ENCODE results near the gene PTPRN2. TPM values are rescaled to one million over a fixed set of nuclear protein-coding genes. Genes with fewer than 3 reads are reported as not detected.

Gene PTPRN2
- total RNA-seq, 2 donors from 2014 or later: 0.72 to 0.79 TPM

DNA sequence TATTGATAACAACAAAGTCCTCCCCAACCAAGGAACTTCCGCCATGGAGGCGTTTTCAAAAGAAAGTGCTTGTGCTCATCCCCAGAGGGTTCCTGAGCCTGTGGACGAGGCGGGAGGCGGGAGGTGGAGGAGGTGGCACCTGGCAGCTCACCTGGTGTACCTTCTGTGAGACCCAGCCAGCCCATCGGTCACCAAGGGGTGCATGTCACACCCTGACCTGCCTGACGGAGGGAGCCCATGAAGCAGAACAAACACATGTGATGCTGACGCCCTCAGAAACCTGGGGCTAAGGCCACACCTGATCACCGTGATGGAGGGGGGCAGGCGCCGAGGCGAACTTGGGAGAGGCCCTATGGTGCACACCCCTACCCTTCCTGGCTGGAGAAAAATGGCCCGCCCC, 792.0 kb downstream of the PTPRN2 start:
- Mint-ChIP-seq H3K4me1 (ENCODE audit: low read depth) (no peaks in the 10 kb centered on the region), H3K9me3 (no peaks in the 10 kb centered on the region), H3K4me3 (no peak overlapping the region), H3K27me3 (ENCODE audit: low read depth) (no peaks in the 10 kb centered on the region), H3K36me3 (ENCODE audit: insufficient read depth in 2 of 2) (no peaks in the 10 kb centered on the region), H3K27ac (no peak overlapping the region)
- DNase-seq (no peak), ATAC-seq (replicated peaks in 1 of 2) (no peak)

DNA sequence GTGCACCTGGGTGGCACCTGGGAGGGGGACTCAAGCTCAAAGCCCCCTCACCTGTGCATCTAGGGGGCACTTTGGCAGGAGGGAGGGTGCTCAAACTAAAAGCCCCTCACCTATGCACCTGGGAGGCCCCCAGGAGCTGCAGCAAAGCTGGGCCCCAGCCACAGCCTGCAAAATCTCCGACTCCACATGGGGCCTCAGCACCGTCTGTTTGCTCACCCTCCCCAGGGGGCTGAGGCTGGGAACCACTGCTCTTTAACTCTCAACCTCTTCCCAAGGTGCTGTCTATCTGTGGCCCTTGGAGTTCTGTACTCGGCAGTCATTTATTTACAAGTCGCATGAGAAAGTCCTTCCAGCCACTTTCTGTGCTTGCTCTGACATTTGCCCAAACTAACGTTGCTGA, 792.4 kb downstream of the PTPRN2 start:
- no peaks in the 10 kb centered on the region for H3K9me3 Mint-ChIP-seq
- no peaks in the 10 kb centered on the region for H3K4me1 Mint-ChIP-seq (ENCODE audit: low read depth)
- H3K27me3 Mint-ChIP-seq (ENCODE audit: low read depth): no peaks in the 10 kb centered on the region
- H3K27ac Mint-ChIP-seq: no peak overlapping the region
- no peak for ATAC-seq (replicated peaks in 1 of 2)
- DNase-seq: no peak
- H3K4me3 Mint-ChIP-seq: no peak overlapping the region
- no peaks in the 10 kb centered on the region for H3K36me3 Mint-ChIP-seq (ENCODE audit: insufficient read depth in 2 of 2)

DNA sequence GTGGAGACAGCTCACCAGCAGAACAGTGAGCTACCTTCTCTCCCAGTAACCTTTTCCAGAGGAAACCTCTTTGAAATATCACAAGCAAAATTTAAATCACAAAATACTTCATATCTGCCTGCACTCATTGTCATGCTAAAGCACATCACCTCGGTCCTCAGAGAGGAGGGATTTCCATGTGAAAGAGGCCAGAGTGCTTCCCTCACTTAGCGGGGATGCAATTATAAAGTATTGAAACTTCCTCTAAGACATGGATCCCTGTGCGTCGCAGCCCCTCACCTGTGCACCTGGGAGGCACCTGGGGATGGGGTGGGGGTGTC, 792.9 kb downstream of the PTPRN2 start:
- no peaks in the 10 kb centered on the region for H3K4me1 Mint-ChIP-seq (ENCODE audit: low read depth)
- no peak overlapping the region for H3K27ac Mint-ChIP-seq
- no peak overlapping the region for H3K4me3 Mint-ChIP-seq
- ATAC-seq (replicated peaks in 1 of 2) (no peak), DNase-seq (no peak)
- H3K9me3 Mint-ChIP-seq: peaks cover 0 to under 1% of the 10 kb centered on the region in 2 donors
- no peaks in the 10 kb centered on the region for H3K27me3 Mint-ChIP-seq (ENCODE audit: low read depth)
- H3K36me3 Mint-ChIP-seq (ENCODE audit: insufficient read depth in 2 of 2): no peaks in the 10 kb centered on the region

- Mint-ChIP-seq H3K4me3 (no peak overlapping the region), H3K4me1 (ENCODE audit: low read depth) (no peaks in the 10 kb centered on the region), H3K27ac (no peak overlapping the region), H3K9me3 (peaks cover 0 to 3% of the 10 kb centered on the region in 2 donors), H3K27me3 (ENCODE audit: low read depth) (no peaks in the 10 kb centered on the region), H3K36me3 (ENCODE audit: insufficient read depth in 2 of 2) (no peaks in the 10 kb centered on the region)
- ATAC-seq (replicated peaks in 1 of 2) (no peak), DNase-seq (no peak)
These were observed 793.5 kb downstream of the PTPRN2 start for GRCh38 chr7:157793973-157794745.

- Mint-ChIP-seq H3K36me3 (ENCODE audit: insufficient read depth in 2 of 2) (no peaks in the 10 kb centered on the region), H3K4me1 (ENCODE audit: low read depth) (no peaks in the 10 kb centered on the region), H3K4me3 (no peak overlapping the region), H3K9me3 (peaks cover 0 to 3% of the 10 kb centered on the region in 2 donors), H3K27ac (no peak overlapping the region), H3K27me3 (ENCODE audit: low read depth) (no peaks in the 10 kb centered on the region)
- no peak for ATAC-seq (replicated peaks in 1 of 2)
- no peak for DNase-seq
These were observed 794.6 kb downstream of the PTPRN2 start for GRCh38 chr7:157793087-157793353.

DNA sequence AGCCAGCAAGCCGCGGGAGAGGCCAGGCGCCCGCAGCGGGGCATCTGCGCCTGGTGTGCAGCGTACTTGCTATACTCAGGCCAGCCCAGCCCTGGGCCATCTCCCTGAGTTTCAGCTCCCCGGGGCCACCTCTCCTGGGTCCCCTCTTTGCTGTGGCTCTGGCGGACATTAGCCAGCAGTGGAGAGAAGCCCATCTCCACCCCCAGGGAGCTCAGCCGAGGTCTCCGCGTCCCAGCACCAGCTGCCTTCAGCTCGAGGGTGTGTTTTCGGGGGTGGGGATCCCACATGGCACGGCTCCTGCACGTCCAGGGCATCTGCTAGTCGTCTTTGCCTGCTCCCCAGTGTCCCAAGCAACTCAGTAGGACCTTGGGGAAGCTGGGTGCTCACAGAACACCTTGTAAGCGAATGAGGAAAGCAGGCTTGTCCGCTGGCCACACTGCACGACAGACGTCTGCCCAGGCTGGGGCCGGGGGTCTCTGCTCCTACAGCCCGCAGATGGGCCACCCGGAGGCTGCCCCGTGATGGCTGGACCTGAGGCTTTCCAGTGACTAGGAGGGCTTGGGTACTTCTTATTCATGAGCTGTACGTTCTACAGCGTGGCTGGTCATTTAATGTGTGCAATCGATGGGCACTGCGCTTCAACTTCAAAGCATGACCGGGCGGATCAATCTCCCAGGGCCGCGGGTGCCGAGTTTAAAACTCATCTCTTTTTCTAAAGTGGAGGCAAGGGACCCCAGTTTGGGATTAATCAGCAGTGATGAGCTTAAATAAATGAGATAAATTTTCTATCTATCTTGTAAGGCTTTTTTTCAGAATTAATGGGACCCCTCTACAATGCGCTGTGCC, 795.2 kb downstream of the PTPRN2 start:
- Mint-ChIP-seq H3K27ac (no peak overlapping the region), H3K27me3 (ENCODE audit: low read depth) (no peaks in the 10 kb centered on the region), H3K4me3 (no peak overlapping the region), H3K4me1 (ENCODE audit: low read depth) (no peaks in the 10 kb centered on the region), H3K9me3 (peaks cover 0 to 3% of the 10 kb centered on the region in 2 donors), H3K36me3 (ENCODE audit: insufficient read depth in 2 of 2) (no peaks in the 10 kb centered on the region)
- DNase-seq (no peak), ATAC-seq (replicated peaks in 1 of 2) (no peak)

DNA sequence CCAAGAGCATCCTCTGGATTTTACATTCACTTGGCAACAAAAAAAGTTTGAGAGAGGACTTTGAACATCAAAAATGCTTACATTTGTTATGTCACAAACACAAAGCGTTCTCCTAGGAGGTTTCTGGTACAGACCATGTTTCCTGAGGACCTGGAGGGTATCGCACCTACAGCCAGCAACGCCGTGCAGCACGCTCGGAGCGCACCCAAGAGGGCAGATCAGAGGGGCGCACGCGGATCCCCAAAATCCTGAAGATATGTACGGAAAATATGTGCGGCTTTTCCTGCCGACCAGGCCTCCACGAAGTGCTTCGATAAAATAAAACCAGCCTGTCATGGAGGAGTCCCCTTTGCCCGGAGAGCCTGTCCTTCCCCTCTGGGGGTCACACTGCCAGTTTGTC, 796.0 kb downstream of the PTPRN2 start:
- H3K27me3 Mint-ChIP-seq (ENCODE audit: low read depth): no peaks in the 10 kb centered on the region
- peaks cover 0 to 3% of the 10 kb centered on the region in 2 donors for H3K9me3 Mint-ChIP-seq
- no peak overlapping the region for H3K4me3 Mint-ChIP-seq
- ATAC-seq (replicated peaks in 1 of 2) (no peak), DNase-seq (no peak)
- H3K27ac Mint-ChIP-seq: no peak overlapping the region
- H3K36me3 Mint-ChIP-seq (ENCODE audit: insufficient read depth in 2 of 2): no peaks in the 10 kb centered on the region
- no peaks in the 10 kb centered on the region for H3K4me1 Mint-ChIP-seq (ENCODE audit: low read depth)

- Mint-ChIP-seq H3K27me3 (ENCODE audit: low read depth) (no peaks in the 10 kb centered on the region), H3K4me1 (ENCODE audit: low read depth) (no peaks in the 10 kb centered on the region), H3K27ac (no peak overlapping the region), H3K9me3 (peaks cover 0 to 3% of the 10 kb centered on the region in 2 donors), H3K4me3 (no peak overlapping the region), H3K36me3 (ENCODE audit: insufficient read depth in 2 of 2) (no peaks in the 10 kb centered on the region)
- no peak for ATAC-seq (replicated peaks in 1 of 2)
- DNase-seq: no peak
These were observed 796.4 kb downstream of the PTPRN2 start for GRCh38 chr7:157791261-157791660.

GRCh38 chr7:157789942-157790341, 797.7 kb downstream of the PTPRN2 start:
- DNase-seq (no peak), ATAC-seq (replicated peaks in 1 of 2) (no peak)
- Mint-ChIP-seq H3K27me3 (ENCODE audit: low read depth) (no peaks in the 10 kb centered on the region), H3K9me3 (peaks cover 0 to 3% of the 10 kb centered on the region in 2 donors), H3K36me3 (ENCODE audit: insufficient read depth in 2 of 2) (no peaks in the 10 kb centered on the region), H3K4me1 (ENCODE audit: low read depth) (no peaks in the 10 kb centered on the region), H3K4me3 (no peak overlapping the region), H3K27ac (no peak overlapping the region)

DNA sequence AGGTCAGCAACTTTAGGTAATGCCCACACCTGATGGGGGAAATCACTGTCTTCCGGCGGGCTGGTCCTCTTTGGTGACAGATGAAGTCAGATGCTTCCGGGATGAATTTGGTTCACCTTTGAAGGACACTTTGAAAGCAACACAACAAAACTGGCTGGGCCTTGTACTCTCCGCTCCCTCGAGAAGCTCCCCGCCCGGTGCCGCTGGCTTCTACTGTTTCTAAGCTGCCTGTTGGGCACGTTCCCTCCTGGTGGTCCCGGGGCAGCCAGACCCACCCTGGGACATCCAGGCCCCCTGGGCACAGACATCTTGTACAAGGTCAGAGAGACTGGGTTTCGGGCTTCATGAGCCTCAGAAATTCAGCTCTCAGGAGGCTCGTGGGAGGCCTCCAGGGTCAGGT, 798.5 kb downstream of the PTPRN2 start:
- Mint-ChIP-seq H3K9me3 (peaks cover 0 to 3% of the 10 kb centered on the region in 2 donors), H3K4me3 (no peak overlapping the region), H3K27me3 (ENCODE audit: low read depth) (no peaks in the 10 kb centered on the region), H3K4me1 (ENCODE audit: low read depth) (no peaks in the 10 kb centered on the region), H3K36me3 (ENCODE audit: insufficient read depth in 2 of 2) (no peaks in the 10 kb centered on the region), H3K27ac (no peak overlapping the region)
- DNase-seq (no peak), ATAC-seq (replicated peaks in 1 of 2) (no peak)

DNA sequence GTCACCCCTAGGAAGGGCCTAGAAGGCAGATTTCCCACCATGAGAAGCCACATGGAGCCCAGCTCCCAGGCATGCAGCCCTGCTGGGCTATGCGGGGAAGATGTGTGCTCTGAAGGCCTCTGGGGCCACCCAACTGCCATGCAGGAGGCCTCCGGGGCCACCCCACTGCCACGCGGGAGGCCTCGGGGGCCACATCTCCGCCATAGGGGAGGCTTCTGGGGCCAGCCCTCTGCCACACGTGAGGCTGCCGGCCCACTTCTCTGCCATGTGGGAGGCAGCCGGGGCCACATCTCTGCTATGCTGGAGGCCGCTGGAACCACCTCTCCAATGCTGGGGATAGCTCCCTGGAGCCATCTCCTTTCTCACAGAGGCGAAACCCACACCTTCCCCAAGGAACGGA, 799.0 kb downstream of the PTPRN2 start:
- H3K36me3 Mint-ChIP-seq (ENCODE audit: insufficient read depth in 2 of 2): no peaks in the 10 kb centered on the region
- peaks cover 0 to 3% of the 10 kb centered on the region in 2 donors for H3K9me3 Mint-ChIP-seq
- H3K27ac Mint-ChIP-seq: no peak overlapping the region
- no peaks in the 10 kb centered on the region for H3K4me1 Mint-ChIP-seq (ENCODE audit: low read depth)
- no peaks in the 10 kb centered on the region for H3K27me3 Mint-ChIP-seq (ENCODE audit: low read depth)
- DNase-seq (no peak), ATAC-seq (replicated peaks in 1 of 2) (no peak)
- H3K4me3 Mint-ChIP-seq: no peak overlapping the region

DNA sequence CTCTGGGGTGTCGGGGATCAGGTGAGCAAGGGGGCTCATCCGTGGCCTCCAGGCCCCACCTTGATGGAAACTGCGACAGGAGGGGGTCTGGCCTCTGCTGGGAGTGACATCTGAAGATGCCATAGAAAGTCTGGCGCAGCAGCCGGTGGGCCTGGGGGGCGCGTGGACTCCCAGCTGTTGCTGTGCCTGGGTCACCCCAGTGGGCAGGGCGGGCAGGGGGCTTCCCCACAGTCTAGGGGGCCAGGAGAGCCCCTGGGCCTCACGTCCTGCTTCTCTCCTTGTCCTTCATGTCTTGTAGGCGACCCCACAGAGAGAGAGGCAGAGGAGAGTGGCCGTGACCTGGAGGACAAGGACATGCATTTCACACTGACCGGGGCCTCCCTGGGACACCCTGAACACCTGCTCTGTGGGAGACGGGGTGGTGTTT, 800.3 kb downstream of the PTPRN2 start:
- DNase-seq (no peak), ATAC-seq (replicated peaks in 1 of 2) (no peak)
- Mint-ChIP-seq H3K4me1 (ENCODE audit: low read depth) (no peaks in the 10 kb centered on the region), H3K27me3 (ENCODE audit: low read depth) (no peaks in the 10 kb centered on the region), H3K27ac (no peak overlapping the region), H3K36me3 (ENCODE audit: insufficient read depth in 2 of 2) (no peaks in the 10 kb centered on the region), H3K9me3 (peaks cover 0 to 3% of the 10 kb centered on the region in 2 donors), H3K4me3 (no peak overlapping the region)

DNA sequence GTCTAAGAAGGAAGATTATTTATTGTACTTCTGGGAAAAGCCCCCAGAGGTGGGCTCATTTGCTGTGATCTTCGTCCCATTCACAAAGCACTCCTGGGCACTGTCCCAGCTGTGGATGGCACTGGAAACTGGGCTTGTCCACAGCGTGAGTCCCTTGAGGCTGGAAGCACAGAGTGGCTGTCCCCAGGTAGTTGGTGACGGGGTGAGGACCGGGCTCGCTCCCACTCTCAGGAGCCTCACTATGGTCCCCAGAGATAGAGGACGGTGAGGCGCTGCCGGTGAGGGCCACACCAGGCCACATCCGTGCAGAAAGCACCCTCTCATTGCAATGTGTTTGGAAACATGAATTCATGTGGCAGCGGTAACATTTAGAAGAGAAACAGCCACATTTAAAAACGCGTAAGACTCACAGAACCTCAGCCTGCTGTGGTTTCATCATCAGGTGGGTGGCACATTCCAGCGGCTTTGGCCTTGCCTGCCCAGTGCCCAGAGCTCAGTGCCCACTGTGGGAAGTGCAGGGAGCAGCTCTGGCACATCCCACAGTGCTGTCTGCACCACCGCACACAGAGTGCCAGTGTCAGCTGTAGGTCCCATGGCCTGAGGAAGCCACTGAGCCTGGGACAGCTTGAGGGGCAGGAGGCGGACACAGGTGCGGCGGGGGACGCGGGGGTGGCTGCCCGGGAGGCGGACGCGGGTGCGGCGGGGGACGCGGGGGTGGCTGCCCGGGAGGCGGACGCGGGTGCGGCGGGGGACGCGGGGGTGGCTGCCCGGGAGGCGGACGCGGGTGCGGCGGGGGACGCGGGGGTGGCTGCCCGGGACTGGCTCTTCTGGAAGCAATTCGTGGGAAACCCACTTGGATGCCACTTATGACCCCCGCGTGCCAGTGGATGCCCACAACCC, 801.0 kb downstream of the PTPRN2 start:
- DNase-seq (no peak), ATAC-seq (replicated peaks in 1 of 2) (no peak)
- no peaks in the 10 kb centered on the region for H3K4me1 Mint-ChIP-seq (ENCODE audit: low read depth)
- H3K36me3 Mint-ChIP-seq (ENCODE audit: insufficient read depth in 2 of 2): no peaks in the 10 kb centered on the region
- no peak overlapping the region for H3K4me3 Mint-ChIP-seq
- H3K9me3 Mint-ChIP-seq: peaks cover 0 to 3% of the 10 kb centered on the region in 2 donors
- H3K27me3 Mint-ChIP-seq (ENCODE audit: low read depth): no peaks in the 10 kb centered on the region
- H3K27ac Mint-ChIP-seq: no peak overlapping the region
